Activated T-cell treated with anti-CD3 and anti-CD28 coated beads, Interleukin-2, amount 50 U/mL, for 24 hours (primary cell): Measurements from ENCODE around the gene SLAIN2.

Source experiments
- DNase-seq: peaks from one replicate; pipeline ENCODE4 v3.0.0-alpha.2; 2020
- H3K27ac Mint-ChIP-seq: 2 replicates; pipeline ENCODE4 v1.8.0; 2020; ENCODE audit warnings: mild to moderate bottlenecking, mixed read lengths
- H3K27me3 Mint-ChIP-seq: 2 replicates; pipeline ENCODE4 v1.8.0; 2020; ENCODE audit warnings: mixed read lengths
- H3K36me3 Mint-ChIP-seq: 2 replicates; pipeline ENCODE4 v1.8.0; 2020; ENCODE audit warnings: low read depth, mixed read lengths
- H3K4me1 Mint-ChIP-seq: 2 replicates; pipeline ENCODE4 v1.8.0; 2020; ENCODE audit warnings: low read depth, mixed read lengths
- H3K4me3 Mint-ChIP-seq: 2 replicates; pipeline ENCODE4 v1.8.0; 2020; ENCODE audit warnings: mild to moderate bottlenecking, moderate library complexity, mixed read lengths
- H3K9me3 Mint-ChIP-seq: 2 replicates; pipeline ENCODE4 v1.8.0; 2020; ENCODE audit warnings: mixed read lengths

SLAIN2 gene

GRCh38 chr4:48369771-48370170 lies 28.4 kb downstream of the SLAIN2 start:
- no peaks in the 10 kb centered on the region for H3K9me3 Mint-ChIP-seq
- H3K36me3 Mint-ChIP-seq, result peaks cover 25% of the 10 kb centered on the region
- H3K4me1 Mint-ChIP-seq, result peaks cover 50% of the 10 kb centered on the region
- no peak overlapping the region for H3K4me3 Mint-ChIP-seq
- no peak overlapping the region for H3K27ac Mint-ChIP-seq
- DNase-seq, result no peak
- no peaks in the 10 kb centered on the region for H3K27me3 Mint-ChIP-seq

DNA sequence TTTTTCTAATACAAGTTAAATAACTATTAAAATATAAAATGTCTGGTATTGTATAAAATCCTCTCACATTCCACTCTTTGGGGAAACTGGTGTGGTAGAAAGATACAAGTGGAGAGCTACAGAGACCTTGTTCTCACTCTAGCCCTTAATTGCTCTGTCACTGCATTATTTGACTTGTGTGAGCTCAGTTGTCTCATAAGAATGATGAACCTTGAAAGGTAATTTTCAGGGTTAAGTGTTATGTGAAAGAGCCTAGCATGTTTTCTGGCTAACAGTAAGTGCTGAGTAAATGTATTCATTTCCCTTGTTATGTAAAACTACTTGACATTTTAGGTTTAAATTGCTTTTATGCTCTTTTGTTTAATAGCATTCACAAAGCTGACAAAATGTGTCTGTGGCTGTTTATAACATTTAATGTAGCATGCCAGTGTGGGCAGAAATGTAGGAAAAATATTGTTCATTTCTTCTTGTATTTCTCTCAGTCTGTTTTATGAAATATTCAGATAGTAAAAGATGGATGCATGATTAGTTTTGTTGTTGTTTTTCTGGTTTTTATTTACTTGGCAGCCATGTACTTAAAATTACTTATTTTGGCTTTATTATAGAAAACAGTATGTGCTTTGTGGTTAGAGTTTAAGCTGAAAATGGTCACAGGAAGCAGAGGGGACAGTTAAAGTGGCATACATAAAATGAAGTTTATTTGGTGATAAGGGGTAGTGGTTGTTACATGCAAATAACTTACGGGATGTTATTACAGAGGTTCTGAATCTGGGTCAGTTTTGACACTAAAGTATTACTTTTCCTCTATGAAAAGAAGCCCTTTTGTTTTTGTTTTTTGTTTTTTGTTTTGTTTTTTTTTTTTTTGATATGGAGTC lies 29.2 kb downstream of the SLAIN2 start:
- no peaks in the 10 kb centered on the region for H3K27me3 Mint-ChIP-seq
- peak overlapping the region; percentile 71 for H3K27ac Mint-ChIP-seq
- DNase-seq, result no peak
- no peak overlapping the region for H3K4me3 Mint-ChIP-seq
- H3K9me3 Mint-ChIP-seq, result no peaks in the 10 kb centered on the region
- H3K36me3 Mint-ChIP-seq, result peaks cover 28% of the 10 kb centered on the region
- H3K4me1 Mint-ChIP-seq, result peaks cover 52% of the 10 kb centered on the region

DNA sequence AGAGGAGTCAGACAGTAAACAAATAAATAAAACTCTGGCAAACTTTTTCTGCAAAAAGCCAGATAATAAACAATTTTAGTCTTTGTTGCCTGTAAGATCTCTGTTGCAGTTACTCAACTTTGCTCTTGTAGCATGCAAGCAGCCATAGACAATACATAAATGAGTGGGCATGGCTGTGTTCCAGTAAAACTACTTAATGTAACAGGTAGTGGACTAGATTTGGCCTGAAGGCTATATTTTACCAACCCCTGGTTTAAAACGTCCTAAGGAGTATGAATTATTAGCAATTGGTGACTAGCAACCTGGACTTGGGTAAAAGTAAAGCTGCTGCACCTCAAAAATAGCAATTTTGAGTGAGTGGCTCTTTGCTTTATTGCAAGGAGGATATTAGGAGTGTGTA lies 30.9 kb downstream of the SLAIN2 start:
- peaks cover 37% of the 10 kb centered on the region for H3K4me1 Mint-ChIP-seq
- H3K9me3 Mint-ChIP-seq, result no peaks in the 10 kb centered on the region
- peaks cover 31% of the 10 kb centered on the region for H3K36me3 Mint-ChIP-seq
- no peak overlapping the region for H3K4me3 Mint-ChIP-seq
- no peaks in the 10 kb centered on the region for H3K27me3 Mint-ChIP-seq
- H3K27ac Mint-ChIP-seq, result no peak overlapping the region
- no peak for DNase-seq

GRCh38 chr4:48375651-48376304 lies 34.4 kb downstream of the SLAIN2 start:
- no peaks in the 10 kb centered on the region for H3K9me3 Mint-ChIP-seq
- peaks cover 59% of the 10 kb centered on the region for H3K36me3 Mint-ChIP-seq
- H3K4me3 Mint-ChIP-seq, result no peak overlapping the region
- H3K4me1 Mint-ChIP-seq, result peaks cover 13% of the 10 kb centered on the region
- H3K27ac Mint-ChIP-seq, result peak overlapping the region; percentile 19
- DNase-seq, result no peak
- H3K27me3 Mint-ChIP-seq, result no peaks in the 10 kb centered on the region

DNA sequence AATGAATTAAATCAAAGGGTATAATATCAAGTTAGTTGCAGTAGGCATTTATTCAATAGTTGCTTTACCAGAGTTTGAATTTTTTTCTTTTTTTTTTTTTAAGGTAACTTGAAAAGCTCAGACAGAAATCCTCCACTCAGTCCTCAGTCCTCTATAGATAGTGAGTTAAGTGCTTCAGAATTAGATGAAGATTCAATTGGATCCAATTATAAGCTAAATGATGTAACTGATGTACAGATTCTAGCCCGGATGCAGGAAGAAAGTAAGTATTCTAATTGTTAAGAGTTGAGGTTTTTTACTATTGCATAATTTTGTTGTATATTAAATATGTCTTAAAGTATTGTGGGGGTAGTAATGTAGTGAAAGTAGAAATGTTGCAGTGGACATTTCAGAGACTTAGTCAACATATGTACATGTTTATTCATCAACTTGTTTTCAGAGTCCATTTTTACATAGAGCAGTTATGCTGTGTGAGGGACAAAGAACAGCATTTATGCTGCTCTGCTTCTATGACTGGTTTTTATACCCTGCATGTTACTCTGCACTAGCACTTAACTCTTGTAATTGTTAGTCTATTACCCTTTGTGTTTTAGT lies 38.4 kb downstream of the SLAIN2 start:
- no peak for DNase-seq
- Mint-ChIP-seq H3K9me3 (no peaks in the 10 kb centered on the region), H3K4me3 (no peak overlapping the region), H3K27ac (no peak overlapping the region), H3K36me3 (peaks cover 77% of the 10 kb centered on the region), H3K4me1 (peaks cover 7% of the 10 kb centered on the region), H3K27me3 (no peaks in the 10 kb centered on the region)

- H3K27me3 Mint-ChIP-seq, result no peaks in the 10 kb centered on the region
- DNase-seq, result no peak
- H3K4me1 Mint-ChIP-seq, result peaks cover 4% of the 10 kb centered on the region
- H3K27ac Mint-ChIP-seq, result no peak overlapping the region
- no peak overlapping the region for H3K4me3 Mint-ChIP-seq
- H3K36me3 Mint-ChIP-seq, result peaks cover 79% of the 10 kb centered on the region
- H3K9me3 Mint-ChIP-seq, result no peaks in the 10 kb centered on the region
These were observed 39.3 kb downstream of the SLAIN2 start for GRCh38 chr4:48380583-48381167.

DNA sequence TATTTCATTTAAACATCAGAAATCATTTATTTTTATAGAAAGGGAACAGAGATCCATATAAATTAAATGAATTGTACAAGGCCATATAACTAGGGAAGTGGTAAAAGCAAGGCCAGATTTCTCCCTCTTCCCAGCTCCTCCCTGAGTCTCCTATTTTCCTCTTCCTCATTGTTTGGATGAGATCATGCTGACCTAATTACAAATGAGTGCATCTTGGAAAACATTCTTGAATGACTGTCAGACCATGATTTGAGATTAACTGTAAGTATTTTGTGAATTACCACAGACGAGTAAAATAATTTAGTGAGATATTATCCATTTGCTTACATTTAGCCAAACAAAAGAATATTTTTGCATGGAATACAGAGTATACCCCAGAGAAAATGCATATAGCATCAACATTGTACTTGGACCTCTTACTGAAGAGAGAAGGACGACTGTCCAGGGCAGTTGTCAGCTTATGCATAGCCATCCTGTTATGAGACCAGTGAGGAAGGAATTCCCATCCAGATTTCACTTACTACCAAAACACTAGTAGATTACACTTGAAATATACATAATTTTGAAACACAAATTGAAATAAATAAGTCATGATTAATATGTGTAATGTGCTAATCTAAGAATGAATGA lies 47.3 kb downstream of the SLAIN2 start:
- Mint-ChIP-seq H3K27ac (no peak overlapping the region), H3K36me3 (peaks cover 71% of the 10 kb centered on the region), H3K27me3 (no peaks in the 10 kb centered on the region), H3K4me1 (no peaks in the 10 kb centered on the region), H3K4me3 (no peak overlapping the region), H3K9me3 (no peaks in the 10 kb centered on the region)
- DNase-seq, result no peak

GRCh38 chr4:48396043-48396442 lies 54.7 kb downstream of the SLAIN2 start:
- DNase-seq, result no peak
- Mint-ChIP-seq H3K27me3 (no peaks in the 10 kb centered on the region), H3K4me3 (no peak overlapping the region), H3K36me3 (peaks cover 69% of the 10 kb centered on the region), H3K9me3 (peaks cover 2% of the 10 kb centered on the region), H3K27ac (no peak overlapping the region), H3K4me1 (peaks cover 25% of the 10 kb centered on the region)

DNA sequence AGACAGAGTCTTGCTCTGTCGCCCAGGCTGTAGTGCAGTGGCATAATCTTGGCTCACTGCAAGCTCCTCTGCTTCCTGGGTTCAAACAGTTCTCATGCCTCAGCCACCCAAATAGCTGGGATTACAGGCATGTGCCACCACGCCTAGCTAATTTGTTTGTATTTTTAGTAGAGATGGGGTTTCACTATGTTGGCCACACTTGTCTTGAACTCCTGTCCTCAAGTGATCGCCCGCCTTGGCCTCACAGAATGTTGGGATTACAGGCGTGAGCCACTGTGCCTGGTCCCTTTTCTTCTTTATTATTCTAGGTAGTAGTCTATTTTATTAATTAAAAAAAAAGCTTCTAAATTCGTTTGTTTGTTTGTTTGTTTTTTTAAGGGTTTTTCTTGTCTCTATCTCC lies 59.1 kb downstream of the SLAIN2 start:
- peaks cover 2% of the 10 kb centered on the region for H3K9me3 Mint-ChIP-seq
- H3K27ac Mint-ChIP-seq, result no peak overlapping the region
- peaks cover 48% of the 10 kb centered on the region for H3K4me1 Mint-ChIP-seq
- DNase-seq, result no peak
- no peak overlapping the region for H3K4me3 Mint-ChIP-seq
- H3K27me3 Mint-ChIP-seq, result no peaks in the 10 kb centered on the region
- H3K36me3 Mint-ChIP-seq, result peaks cover 59% of the 10 kb centered on the region

GRCh38 chr4:48403358-48403757 lies 62.0 kb downstream of the SLAIN2 start:
- H3K9me3 Mint-ChIP-seq, result no peaks in the 10 kb centered on the region
- H3K27ac Mint-ChIP-seq, result no peak overlapping the region
- H3K4me1 Mint-ChIP-seq, result peaks cover 41% of the 10 kb centered on the region
- H3K27me3 Mint-ChIP-seq, result no peaks in the 10 kb centered on the region
- no peak for DNase-seq
- H3K4me3 Mint-ChIP-seq, result no peak overlapping the region
- peaks cover 40% of the 10 kb centered on the region for H3K36me3 Mint-ChIP-seq

DNA sequence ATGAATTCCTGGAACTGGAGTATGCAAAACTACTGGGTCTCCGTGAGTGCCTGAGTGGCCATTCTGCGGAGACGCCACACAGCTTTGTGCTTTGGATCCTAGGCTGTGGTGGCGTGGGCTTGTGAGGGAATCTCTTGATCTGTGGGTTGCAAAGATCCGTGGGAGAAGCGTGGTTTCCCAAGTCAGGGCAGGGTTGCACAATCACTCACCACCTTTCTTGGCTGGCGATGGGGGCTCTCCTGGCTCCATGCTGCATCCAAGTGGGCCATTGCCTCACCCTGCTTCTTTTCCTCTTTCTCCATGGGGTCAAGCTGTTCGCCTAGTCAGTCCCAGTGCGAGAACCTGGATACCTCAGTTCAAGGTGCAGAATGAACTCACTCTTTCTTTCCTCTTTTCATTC lies 62.5 kb downstream of the SLAIN2 start:
- H3K36me3 Mint-ChIP-seq, result peaks cover 41% of the 10 kb centered on the region

DNA sequence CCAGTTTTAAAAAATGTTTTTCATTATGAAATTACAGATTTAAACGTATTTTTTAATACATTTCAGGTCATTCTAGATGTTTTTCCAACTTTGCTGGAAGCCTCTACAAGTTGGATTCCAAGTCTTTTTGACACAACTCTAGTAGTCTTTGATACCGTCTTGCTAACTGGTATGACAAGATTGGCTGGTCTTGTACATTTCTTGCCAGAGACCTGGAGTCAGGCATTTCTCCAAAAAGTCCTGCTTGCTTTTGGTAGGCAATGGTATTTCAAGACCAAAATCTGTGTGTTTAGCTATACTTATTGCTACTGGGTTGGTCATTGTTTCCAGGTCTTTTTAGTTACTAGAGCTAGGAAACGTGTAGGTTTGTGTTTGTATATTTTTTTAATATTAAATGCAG lies 64.6 kb downstream of the SLAIN2 start:
- Mint-ChIP-seq H3K9me3 (no peaks in the 10 kb centered on the region), H3K27ac (no peak overlapping the region), H3K27me3 (no peaks in the 10 kb centered on the region), H3K4me1 (peaks cover 32% of the 10 kb centered on the region), H3K4me3 (no peak overlapping the region), H3K36me3 (peaks cover 57% of the 10 kb centered on the region)
- DNase-seq, result no peak

More for the DNA sequence above, 62.5 kb downstream of the SLAIN2 start:
- Mint-ChIP-seq H3K27me3 (no peaks in the 10 kb centered on the region), H3K4me1 (peaks cover 39% of the 10 kb centered on the region), H3K4me3 (no peak overlapping the region), H3K27ac (no peak overlapping the region), H3K9me3 (no peaks in the 10 kb centered on the region)
- no peak for DNase-seq

- DNase-seq, result no peak
- Mint-ChIP-seq H3K27ac (no peak overlapping the region), H3K36me3 (peaks cover 59% of the 10 kb centered on the region), H3K4me3 (no peak overlapping the region), H3K4me1 (peaks cover 14% of the 10 kb centered on the region), H3K9me3 (no peaks in the 10 kb centered on the region), H3K27me3 (no peaks in the 10 kb centered on the region)
These were observed 67.9 kb downstream of the SLAIN2 start for GRCh38 chr4:48409203-48409602.

DNA sequence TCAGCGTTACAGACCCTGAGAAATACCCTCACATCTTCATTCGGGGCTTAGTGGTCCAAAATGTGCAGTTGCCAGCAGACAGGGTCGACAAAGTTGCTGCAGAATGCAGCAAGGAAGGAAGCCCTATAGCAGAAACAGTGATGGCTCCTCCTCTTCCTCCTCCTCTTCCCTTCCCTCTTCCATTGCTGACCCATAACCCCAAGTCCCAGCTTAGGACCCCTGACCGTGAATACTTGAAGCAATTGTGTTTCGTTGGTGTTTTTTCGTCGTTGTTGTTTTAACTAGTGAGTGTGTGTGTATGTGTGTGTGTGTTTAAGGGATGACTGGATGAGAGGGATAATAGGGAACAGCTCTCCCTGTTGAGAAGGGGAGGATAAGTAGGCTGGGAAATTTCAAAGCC lies 69.5 kb downstream of the SLAIN2 start:
- H3K27me3 Mint-ChIP-seq, result no peaks in the 10 kb centered on the region
- DNase-seq, result no peak
- no peak overlapping the region for H3K27ac Mint-ChIP-seq
- H3K9me3 Mint-ChIP-seq, result no peaks in the 10 kb centered on the region
- H3K36me3 Mint-ChIP-seq, result peaks cover 55% of the 10 kb centered on the region
- H3K4me1 Mint-ChIP-seq, result peaks cover 7% of the 10 kb centered on the region
- no peak overlapping the region for H3K4me3 Mint-ChIP-seq
